GM19328 (cell line): ENCODE data around the gene PSD2.

Experiments
- ATAC-seq: cut with Tn5 transposase; IDR thresholded peaks from one replicate; pipeline ENCODE4 v1.9.1; 2021; ENCODE audit warnings: mild to moderate bottlenecking, moderate library complexity; ENCODE audit not compliant: unreplicated experiment

Gene PSD2

GRCh38 chr5:139763280-139763929, 32.2 kb upstream of the PSD2 start:
- ATAC-seq = no peak

DNA sequence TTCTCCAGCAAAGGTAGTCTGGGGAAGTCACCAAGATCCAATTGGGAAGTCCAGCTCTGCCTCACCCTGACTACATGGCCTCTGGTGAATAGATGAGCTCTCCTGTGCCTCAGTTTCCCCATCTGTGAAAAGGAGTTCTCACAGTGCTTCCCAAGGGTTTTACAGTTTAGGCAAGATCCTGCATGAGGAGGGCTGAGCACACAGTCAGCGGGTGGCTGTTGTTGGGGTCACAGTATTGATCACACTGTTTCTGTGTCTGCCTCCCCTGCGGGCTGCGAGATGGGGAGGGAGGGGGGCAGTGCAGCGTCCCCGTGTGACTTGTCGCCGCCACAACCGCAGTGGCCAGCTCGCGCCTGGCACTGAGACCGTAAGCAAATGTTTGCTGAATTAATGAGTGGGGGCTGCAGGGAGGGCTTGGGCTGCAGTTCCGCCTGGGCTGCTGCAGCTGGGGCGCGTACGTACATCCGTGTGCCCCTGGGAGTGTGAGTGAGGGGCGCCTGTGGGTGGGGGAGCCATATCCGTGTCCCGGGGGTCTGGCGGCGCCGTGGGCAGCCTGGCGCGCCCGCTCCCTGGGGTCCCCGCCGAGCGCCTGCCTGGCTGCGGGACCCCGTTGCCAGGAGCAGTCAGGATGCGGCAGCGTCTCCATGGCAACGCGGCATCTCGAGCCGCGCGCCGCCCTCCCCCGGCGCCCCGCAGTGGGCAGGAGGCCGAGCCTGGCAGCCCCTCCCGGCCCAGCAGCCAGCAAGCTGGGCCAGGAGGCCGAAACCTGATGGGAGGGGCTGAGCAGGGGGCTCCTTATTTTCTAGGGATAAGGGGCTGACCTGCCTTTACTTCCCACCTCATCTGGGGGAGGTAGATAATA, 31.4 kb upstream of the PSD2 start:
- no peak for ATAC-seq

GRCh38 chr5:139764886-139765408, 30.7 kb upstream of the PSD2 start:
- ATAC-seq = no peak

DNA sequence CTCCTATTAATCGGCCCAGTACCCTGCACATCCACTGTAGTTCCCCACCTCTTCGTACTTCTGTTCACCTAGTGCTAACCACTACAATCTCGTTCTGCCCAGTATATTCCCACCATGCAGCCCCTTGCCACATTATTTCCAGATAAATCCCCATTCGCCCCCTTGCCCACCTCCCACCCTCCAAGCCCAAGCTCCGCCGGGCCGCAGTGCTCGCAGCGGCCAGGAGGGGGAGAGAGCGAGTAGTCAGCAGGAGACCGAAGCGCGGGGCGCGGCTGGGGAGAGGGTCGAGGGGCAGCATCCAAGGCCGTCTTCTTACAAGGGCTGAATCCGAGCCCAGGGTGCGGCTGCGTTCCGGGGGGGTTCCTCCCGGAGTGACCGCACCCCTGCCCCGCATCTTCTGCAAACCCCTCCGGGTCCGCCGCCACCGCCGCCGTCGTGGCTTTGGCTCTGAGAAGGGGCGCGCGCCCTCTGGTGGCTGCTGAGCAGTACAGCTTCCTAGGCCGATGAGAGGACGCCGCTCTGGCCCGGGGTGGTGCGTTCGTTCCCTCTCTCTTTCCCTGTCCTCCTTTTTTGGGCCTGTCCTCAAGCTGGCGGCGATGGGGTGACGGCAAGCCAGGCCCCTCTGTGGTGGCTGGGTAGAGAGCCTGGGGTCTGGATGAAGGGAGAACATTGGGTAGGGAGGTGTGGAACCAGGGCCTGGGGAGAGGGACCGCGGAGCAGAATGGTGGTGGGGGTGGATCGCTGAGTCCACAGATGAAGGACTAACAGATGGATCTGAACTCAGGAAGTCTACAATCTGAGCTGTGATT, 30.0 kb upstream of the PSD2 start:
- ATAC-seq = peak; percentile 82

GRCh38 chr5:139767960-139768359, 27.6 kb upstream of the PSD2 start:
- no peak for ATAC-seq

DNA sequence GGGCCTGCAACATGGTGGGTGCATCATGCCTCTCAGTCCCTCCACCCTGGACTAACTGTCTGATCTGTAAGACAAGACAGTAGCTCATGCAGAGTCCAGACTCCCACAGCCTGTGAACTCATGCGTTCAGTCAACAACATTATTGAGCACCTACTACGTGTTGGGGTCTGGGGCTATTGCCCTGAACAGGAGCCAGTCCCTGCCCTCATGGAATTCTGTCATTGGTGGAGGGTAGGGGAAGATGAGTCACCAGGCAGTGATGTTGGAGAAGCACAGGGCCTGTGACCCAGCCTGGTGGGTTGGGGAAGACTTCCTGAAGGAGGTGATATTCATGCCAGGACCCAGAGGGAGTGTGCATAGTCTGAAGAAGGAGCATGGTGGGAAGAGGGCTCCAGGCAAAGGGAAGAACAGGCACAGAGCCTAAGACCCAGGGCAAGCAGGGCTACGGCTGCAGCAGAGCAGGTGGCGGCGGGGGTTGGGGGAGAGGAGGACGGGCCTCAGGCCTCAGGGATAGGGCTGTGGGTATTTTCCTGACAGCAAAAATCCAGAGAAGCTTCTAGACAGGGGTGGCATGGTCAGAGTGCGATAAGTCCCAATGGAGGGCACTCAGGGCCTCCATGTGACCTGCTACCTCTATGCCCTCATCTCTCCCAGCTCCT, 26.7 kb upstream of the PSD2 start:
- ATAC-seq = no peak

- no peak for ATAC-seq
Observed at GRCh38 chr5:139769477-139769876, 26.1 kb upstream of the PSD2 start.

DNA sequence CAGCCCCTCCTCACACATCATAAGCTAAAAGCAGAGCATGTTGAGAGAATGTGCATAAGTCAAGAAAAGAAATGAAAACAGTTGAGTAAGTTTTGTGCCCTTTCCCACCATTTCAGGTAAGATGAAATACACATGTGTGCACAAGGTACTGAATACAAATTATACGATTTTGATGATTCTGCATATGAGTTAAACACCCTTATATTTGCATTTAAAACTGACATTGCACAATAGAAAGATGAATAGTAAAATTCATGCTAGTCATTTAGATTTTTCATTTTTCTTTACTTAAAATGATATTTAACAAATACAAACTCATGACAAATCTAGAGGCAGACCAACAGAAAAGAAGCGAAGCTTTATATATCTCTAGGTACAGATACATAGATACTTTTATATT, 24.9 kb upstream of the PSD2 start:
- ATAC-seq = no peak

DNA sequence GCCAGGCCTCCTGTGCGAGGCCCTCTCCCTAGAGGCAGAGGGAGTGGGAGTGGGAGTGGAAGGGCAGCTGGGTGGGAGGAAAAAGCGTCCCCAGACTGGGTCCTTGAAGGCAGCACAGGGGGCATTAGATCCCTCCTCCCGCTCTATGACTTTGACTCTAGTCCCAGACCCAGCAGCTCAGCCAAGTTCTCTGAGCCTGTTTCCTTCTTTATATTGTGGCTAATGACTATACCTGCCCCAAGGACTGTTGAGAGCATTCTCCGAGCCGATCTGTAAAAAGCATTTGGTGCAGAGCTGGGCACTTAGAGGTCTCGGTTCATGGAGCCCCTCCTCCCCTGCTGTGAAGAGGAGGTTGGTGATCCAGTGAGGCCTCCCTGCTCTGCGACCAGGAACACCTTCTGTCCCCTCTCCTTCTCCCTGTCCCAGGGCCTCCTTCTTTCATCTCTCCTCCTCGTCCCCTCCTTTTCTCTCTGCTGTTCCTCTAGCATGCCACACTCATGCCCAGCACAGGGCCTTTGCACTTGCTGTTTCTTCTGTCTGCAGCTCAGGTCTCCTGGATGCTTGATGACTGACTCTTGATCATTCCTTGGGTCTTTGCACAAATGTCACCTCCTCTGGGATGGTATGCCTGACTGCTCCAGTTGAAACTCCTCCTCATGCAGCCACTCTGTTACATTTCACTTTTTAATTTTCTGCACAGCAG, 23.4 kb upstream of the PSD2 start:
- no peak for ATAC-seq

- ATAC-seq = no peak
Observed at GRCh38 chr5:139772927-139773690, 22.5 kb upstream of the PSD2 start.

DNA sequence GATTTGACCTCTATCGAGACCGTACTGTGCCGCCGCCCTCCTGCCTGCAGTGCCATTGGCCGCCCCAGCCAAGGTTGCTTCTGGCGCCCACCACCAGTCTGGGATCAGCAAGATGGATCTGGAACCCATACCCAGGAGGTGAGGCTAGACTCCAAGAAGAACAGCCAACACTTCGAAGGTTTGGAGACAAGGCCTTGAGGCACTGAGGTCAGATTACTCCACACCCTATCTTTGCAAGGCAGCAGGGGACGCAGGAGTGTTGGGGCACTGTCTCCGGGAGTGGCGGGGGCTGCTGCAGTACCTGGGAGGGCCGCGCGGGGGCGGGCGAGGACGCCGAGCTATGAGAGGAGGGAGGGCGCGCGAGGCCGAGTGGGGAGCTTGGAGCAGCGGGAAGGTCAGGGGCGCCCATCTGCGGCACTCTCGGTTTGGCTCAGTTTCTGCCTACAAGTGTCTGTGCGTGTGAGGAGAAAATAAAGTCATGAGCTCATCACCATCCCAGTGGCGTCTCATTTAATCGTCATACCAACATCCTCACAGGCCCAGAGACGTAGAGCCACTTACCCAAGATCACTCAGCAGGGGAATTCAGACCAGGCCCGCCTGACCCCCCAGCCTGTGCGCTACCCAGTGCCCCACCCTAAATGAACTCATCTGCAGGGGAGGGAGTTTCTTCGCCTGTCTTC, 20.5 kb upstream of the PSD2 start:
- ATAC-seq = peak; percentile 47

GRCh38 chr5:139775872-139776271, 19.7 kb upstream of the PSD2 start:
- ATAC-seq = no peak

- no peak for ATAC-seq
Observed at GRCh38 chr5:139776861-139777260, 18.7 kb upstream of the PSD2 start.

DNA sequence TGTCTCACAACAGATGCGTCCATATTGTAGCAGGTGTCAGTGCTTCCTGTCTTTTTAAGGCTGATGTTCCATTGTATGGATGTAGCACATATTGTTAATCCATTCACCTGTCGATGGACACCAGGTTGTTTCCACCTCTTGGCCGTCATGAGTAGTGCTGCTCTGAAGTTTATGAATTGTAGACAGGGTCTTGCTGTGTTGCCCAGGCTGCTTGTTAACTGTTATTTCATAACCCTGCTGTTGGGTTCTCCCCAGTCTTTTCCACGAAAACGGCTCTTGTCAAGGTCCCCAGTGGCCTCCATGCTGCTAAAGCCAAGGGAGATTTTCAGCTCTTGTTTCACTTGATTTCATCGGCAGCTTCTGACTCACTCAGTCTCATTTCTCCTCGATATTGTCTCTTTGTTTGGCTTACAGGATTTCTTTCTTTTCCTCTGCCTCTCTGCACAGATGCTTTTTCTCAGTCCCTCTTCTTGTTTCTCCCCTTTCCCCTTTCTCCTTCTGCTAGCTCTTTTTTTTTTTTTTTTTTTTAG, 12.1 kb upstream of the PSD2 start:
- ATAC-seq = no peak

DNA sequence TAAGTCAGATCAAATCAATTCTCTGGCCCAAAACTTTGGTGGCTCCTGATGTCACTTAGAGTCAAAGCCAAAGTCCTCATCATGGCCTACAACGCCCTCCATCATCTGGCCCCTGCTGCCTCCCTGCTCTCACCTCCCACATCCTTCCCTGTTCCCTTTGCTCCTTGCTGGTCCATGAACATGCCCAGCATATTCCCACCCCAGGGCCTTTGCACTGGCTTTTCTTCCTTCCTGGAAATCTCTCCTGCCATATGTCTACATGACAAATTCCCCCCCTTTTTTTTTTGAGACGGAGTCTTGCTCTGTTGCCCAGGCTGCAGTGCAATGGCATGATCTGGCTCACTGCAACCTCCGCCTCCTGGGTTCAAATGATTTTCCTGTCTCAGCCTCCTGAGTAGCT, 11.1 kb upstream of the PSD2 start:
- no peak for ATAC-seq

DNA sequence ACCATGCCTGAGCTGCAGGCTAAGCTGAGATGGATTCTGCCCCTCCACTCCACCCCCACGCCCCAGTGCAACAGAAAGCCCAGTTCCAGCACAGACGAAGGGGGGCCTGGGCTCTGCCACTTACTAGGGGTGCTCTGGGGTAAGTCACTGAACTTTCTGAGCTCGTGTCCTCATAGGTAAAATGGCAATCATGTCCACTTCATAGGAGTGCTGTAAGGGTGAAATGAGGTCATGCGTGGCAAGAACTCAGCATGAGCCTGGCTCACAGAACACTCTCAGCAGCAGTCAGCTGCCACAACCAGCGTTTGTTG, 8.4 kb upstream of the PSD2 start:
- no peak for ATAC-seq

GRCh38 chr5:139787568-139788293, 7.9 kb upstream of the PSD2 start:
- no peak for ATAC-seq

DNA sequence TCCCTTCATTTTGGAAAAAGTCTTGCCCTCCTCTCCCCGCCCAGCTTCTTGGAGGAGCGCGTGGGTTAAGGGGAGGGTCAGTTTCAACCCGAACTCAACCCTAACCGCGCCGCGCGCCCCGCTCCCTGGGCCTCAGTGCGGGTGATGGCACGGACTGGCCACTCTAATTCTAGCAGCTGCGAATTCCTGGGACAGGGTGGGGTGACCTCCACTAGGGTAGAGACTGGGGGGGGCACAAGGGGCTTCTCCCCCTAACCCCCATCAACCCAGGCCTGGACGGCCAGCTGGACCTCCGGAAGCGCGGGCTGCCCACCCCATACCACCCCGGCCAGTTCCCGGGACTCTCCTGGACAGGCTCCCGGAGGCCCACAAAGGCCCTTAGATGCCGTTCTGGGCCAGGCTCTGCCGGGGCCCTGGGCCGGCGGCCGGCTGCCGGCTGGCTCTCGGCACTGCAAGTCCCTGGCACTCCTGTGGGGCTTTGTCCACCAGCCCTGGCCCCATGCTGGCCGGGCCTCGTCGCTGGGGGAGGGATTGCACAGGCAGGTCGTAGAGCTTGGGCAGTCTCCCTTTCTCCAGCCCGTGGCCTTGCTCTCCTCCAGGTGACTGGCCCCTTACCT, 7.2 kb upstream of the PSD2 start:
- ATAC-seq = no peak
